HG02610 (cell line): Measurements from ENCODE around the gene NFIX.

Source experiments
- ATAC-seq: cut with Tn5 transposase; IDR thresholded peaks from one replicate; pipeline ENCODE4 v1.9.1; 2021; ENCODE audit warnings: mild to moderate bottlenecking, moderate library complexity; ENCODE audit not compliant: unreplicated experiment

The NFIX gene

GRCh38 chr19:13120031-13120430, 124.8 kb downstream of the NFIX start:
- no peak for ATAC-seq

- ATAC-seq = no peak
Measured at GRCh38 chr19:13120817-13121216, 125.5 kb downstream of the NFIX start.

GRCh38 chr19:13121551-13122274, 126.4 kb downstream of the NFIX start:
- no peak for ATAC-seq

GRCh38 chr19:13122275-13122878, 127.1 kb downstream of the NFIX start:
- no peak for ATAC-seq

- no peak for ATAC-seq
Measured at GRCh38 chr19:13122980-13123957, 128.0 kb downstream of the NFIX start.

- no peak for ATAC-seq
Measured at GRCh38 chr19:13127051-13127450, 131.8 kb downstream of the NFIX start.

GRCh38 chr19:13127811-13128575, 132.7 kb downstream of the NFIX start:
- ATAC-seq = no peak

GRCh38 chr19:13128583-13128982, 133.3 kb downstream of the NFIX start:
- no peak for ATAC-seq

- ATAC-seq = no peak
Measured at GRCh38 chr19:13129384-13129783, 134.1 kb downstream of the NFIX start.

GRCh38 chr19:13130886-13131490, 135.7 kb downstream of the NFIX start:
- ATAC-seq = no peak

GRCh38 chr19:13132471-13133180, 137.4 kb downstream of the NFIX start:
- ATAC-seq = no peak

GRCh38 chr19:13133241-13133870, 138.1 kb downstream of the NFIX start:
- ATAC-seq = no peak

GRCh38 chr19:13134626-13135025, 139.4 kb downstream of the NFIX start:
- ATAC-seq = no peak

- no peak for ATAC-seq
Measured at GRCh38 chr19:13135068-13136062, 140.1 kb downstream of the NFIX start.

GRCh38 chr19:13137290-13137794, 142.1 kb downstream of the NFIX start:
- ATAC-seq = no peak

- ATAC-seq = no peak
Measured at GRCh38 chr19:13138171-13138915, 143.1 kb downstream of the NFIX start.

- no peak for ATAC-seq
Measured at GRCh38 chr19:13138916-13139198, 143.6 kb downstream of the NFIX start.
